ENCODE results near the gene GALNT9.
"Not testable (repeated sequence)": the region's sequence is repeated elsewhere in the genome, so short reads cannot be mapped to it uniquely, and the experiment has no call there.

Gene GALNT9

GRCh38 chr12:132199101-132199500 is 130.3 kb downstream of the GALNT9 start:
- no peak for DNase-seq (ENCODE audit: low spot score)
- Histone ChIP-seq H3K4me3 (no peak overlapping the region), H3K27ac (no peak overlapping the region)
- TF ChIP-seq CTCF (IDR thresholded peaks at IDR 0.05), result no peak

GRCh38 chr12:132197581-132198354 is 131.6 kb downstream of the GALNT9 start:
- no peak for TF ChIP-seq CTCF (IDR thresholded peaks at IDR 0.05)
- Histone ChIP-seq H3K27ac (no peak overlapping the region), H3K4me3 (no peak overlapping the region)
- DNase-seq (ENCODE audit: low spot score), result no peak

- H3K27ac ChIP-seq, result no peak overlapping the region
- TF ChIP-seq CTCF (IDR thresholded peaks at IDR 0.05), result no peak
- DNase-seq (ENCODE audit: low spot score), result no peak
- no peak overlapping the region for H3K4me3 ChIP-seq
Measured at GRCh38 chr12:132196873-132197390, 132.5 kb downstream of the GALNT9 start.

GRCh38 chr12:132196038-132196872 is 133.1 kb downstream of the GALNT9 start:
- Histone ChIP-seq H3K4me3 (no peak overlapping the region), H3K27ac (no peak overlapping the region)
- no peak for DNase-seq (ENCODE audit: low spot score)
- TF ChIP-seq CTCF (IDR thresholded peaks at IDR 0.05), result no peak

GRCh38 chr12:132195242-132195641 is 134.1 kb downstream of the GALNT9 start:
- H3K4me3 ChIP-seq; DNase-seq (ENCODE audit: low spot score); H3K27ac ChIP-seq: not testable (repeated sequence)

GRCh38 chr12:132194556-132194955 is 134.8 kb downstream of the GALNT9 start:
- H3K27ac ChIP-seq, result no peak overlapping the region
- DNase-seq (ENCODE audit: low spot score), result no peak
- H3K4me3 ChIP-seq, result no peak overlapping the region
- TF ChIP-seq CTCF (IDR thresholded peaks at IDR 0.05), result no peak

- no peak overlapping the region for H3K4me3 ChIP-seq
- TF ChIP-seq CTCF (IDR thresholded peaks at IDR 0.05), result no peak
- no peak for DNase-seq (ENCODE audit: low spot score)
- no peak overlapping the region for H3K27ac ChIP-seq
Measured at GRCh38 chr12:132194056-132194455, 135.3 kb downstream of the GALNT9 start.
